Adrenal gland (tissue), 12 donors: ENCODE results near the gene SLC12A9. TPM values are rescaled to one million over a fixed set of nuclear protein-coding genes. Genes with fewer than 3 reads are reported as not detected.
A peak's percentile ranks its signal among the peaks of the same experiment; 100 is the strongest.

Source experiments
- DNase-seq, 7 donors: peaks; one replicate each; pipeline ENCODE4 v3.0.0-alpha.2; 2019 to 2020
- H3K27ac ChIP-seq, 5 donors: fragments of 200-600 bp; sonication (generic) in 4 of 5; 1 replicate in 3 of 5; 2 replicates in 2 of 5; pipeline versions ENCODE4 v1.5.1 to v1.8.0; 2016 to 2020; ENCODE audit warnings: mild to moderate bottlenecking in 1 of 5
- H3K27me3 ChIP-seq: fragments of 200-600 bp; 2 replicates; pipeline ENCODE4 v1.8.0; 2021
- H3K36me3 ChIP-seq, 2 donors: fragments of 200-600 bp; replicated peaks in 1 of 2; 1 replicate in 1 of 2; 2 replicates in 1 of 2; pipeline versions ENCODE4 v1.5.1 to v1.8.0; 2018 to 2022
- H3K4me1 ChIP-seq, 2 donors: fragments of 200-600 bp; replicated peaks in 1 of 2; 1 replicate in 1 of 2; 2 replicates in 1 of 2; pipeline versions ENCODE4 v1.5.1 to v1.8.0; 2018 to 2021
- H3K4me3 ChIP-seq, 4 donors: fragments of 200-600 bp; sonication (generic) in 3 of 4; one replicate each; pipeline ENCODE4 v1.5.1; 2016 to 2018
- H3K9me3 ChIP-seq, 3 donors: fragments of 200-600 bp; sonication (generic) in 1 of 3; replicated peaks in 1 of 3; 1 replicate in 2 of 3; 2 replicates in 1 of 3; pipeline versions ENCODE4 v1.5.1 to v1.8.0; 2016 to 2021
- POLR2A ChIP-seq, 2 donors: fragments of 450-650 bp; IDR thresholded peaks; one replicate each; pipeline ENCODE4 v1.6.1; 2017; ENCODE audit warnings: antibody characterized with exemption in 2 of 2, mild to moderate bottlenecking in 2 of 2, moderate library complexity in 1 of 2
- WGBS, 4 donors: extraction: QIAGEN DNeasy Blood & Tissue Kit in 2 of 4; methylation state at CpG; one replicate each; pipeline versions ENCODE4 v1.1.5 to v1.1.7; 2013 to 2017; 5-methylcytosine and 5-hydroxymethylcytosine counted together
- intact Hi-C, 2 donors: fragments of 100-400 bp; cut with DNase I; formaldehyde crosslinking; loops; one replicate each; pipeline versions ENCODE4 v1.14.1 to v1.15.0; 2022 to 2023
- polyA plus RNA-seq, 3 donors: library from polyadenylated mRNA; stranded (reverse); fragments of 200-250 nt in 2 of 3; fragments of 350-450 nt in 1 of 3; fragmentation: Illumina TruSeq in 1 of 3; extraction: RNeasy Lipid Tissue Mini Kit (QIAGEN cat#74804) in 1 of 3; gene quantifications; one replicate each; pipeline ENCODE4 v1.2.3, GENCODE V29; 2013 to 2014
- total RNA-seq, 9 donors: library from RNA; depleted of rRNA in 4 of 9; stranded (reverse); fragments of >200 nt in 4 of 9; fragments of 120-200 nt in 1 of 9; fragmentation: NEBNext Ultra II Directional in 1 of 9; extraction: Animal tissue kit (Norgen Biotek cat#: 25700) in 1 of 9; gene quantifications; one replicate each; pipeline versions ENCODE4 v1.1.0 to v1.2.4, GENCODE V29; 2013 to 2023
- TF ChIP-seq, protein P1 (sequence below), 6 experiments: fragments of 450-650 bp in 4 of 6; fragments of 200-600 bp in 2 of 6; sonication (generic) in 1 of 6; IDR thresholded peaks; 1 replicate in 5 of 6; 2 replicates in 1 of 6; pipeline versions ENCODE4 v1.5.1 to v1.8.0; 2016 to 2021; ENCODE audit warnings: antibody characterized with exemption in 6 of 6, mild to moderate bottlenecking in 2 of 6, moderate library complexity in 1 of 6
- donor health status: healthy with polysubstance abuse.
- donor health status: Bipolar disorder and iron deficiency.
- donor health status: DM: yes; HTN: yes; CAD: no.
- donor health status: DM: no; HTN: no; CAD: no.
- donor health status: DM: no; HTN: no; CAD: no.
- donor health status: DM: yes; HTN: yes; CAD: no.

Gene SLC12A9
- total and polyA plus RNA-seq, 12 donors = 6.1 to 60.3 (median 20.2) TPM

DNA sequence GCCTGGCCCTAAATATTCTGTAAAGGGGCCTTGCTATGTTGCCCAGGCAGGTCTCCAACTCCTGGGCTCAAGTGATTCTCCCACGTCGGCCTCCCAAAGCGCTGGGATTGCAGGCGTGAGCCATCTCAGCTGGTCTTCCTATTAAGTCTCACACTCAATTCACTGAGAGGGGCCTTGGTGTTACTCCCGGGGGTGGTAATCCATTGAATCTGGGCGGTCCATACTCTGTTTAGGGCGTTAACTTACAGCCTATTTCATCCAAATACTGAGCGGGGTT, 21.7 kb downstream of the SLC12A9 start:
- intact Hi-C loops = no loop called here
- 60 to 67% (median 65%) methylated on average over 6 to 8 of the region's 8 CpGs for WGBS, 4 donors

DNA sequence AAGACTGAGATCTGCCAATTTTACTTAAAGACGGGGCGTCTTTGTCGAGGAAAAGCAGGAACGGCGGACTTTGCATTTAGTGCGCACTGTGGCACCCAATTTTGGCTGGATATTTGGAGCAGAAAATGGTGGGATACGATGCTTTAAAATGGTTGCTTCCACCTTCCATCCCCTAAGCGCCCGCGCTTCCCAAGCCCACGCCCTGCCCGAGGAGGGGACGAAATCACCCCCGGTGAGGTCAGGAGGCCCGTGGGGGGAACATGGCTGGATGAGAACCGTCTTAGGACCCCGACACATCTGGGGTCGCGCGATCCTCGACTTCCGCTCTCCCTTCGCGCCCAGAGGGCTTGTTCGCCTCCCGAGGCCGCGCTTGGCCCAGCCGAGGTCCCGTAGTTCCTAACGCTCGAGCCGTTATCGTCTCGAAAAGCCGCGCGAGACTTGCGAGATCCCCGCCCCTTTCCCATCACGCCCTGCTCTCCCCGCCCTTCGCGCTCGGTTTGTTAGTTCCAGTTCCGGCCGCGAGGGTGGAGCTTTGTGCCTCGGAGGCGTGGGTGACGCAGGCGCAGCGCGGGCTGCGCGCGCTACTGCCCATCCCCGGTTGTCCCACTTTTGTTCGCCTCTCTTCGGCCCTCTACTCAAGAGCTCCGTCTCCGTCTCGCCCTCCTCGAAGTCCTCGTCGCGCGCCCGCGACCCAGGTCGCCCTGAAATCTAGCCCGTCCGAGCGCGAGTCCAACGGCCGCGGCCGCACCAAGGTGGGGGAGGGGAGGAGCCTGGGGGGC, 22.3 kb downstream of the SLC12A9 start, which contains the start of gene SRRT:
Gene SRRT (plus strand): TSS at position 527 of the 779 bp plus-strand sequence. CDS start 488 bp downstream, outside the sequence.
- peak within 1 kb of the TSS; percentile 90 to 98 (median 93) for H3K27ac ChIP-seq
- peaks cover 17 to 43% of the 10 kb centered on the region in 2 donors for H3K4me1 ChIP-seq
- TF ChIP-seq, protein P1, sequence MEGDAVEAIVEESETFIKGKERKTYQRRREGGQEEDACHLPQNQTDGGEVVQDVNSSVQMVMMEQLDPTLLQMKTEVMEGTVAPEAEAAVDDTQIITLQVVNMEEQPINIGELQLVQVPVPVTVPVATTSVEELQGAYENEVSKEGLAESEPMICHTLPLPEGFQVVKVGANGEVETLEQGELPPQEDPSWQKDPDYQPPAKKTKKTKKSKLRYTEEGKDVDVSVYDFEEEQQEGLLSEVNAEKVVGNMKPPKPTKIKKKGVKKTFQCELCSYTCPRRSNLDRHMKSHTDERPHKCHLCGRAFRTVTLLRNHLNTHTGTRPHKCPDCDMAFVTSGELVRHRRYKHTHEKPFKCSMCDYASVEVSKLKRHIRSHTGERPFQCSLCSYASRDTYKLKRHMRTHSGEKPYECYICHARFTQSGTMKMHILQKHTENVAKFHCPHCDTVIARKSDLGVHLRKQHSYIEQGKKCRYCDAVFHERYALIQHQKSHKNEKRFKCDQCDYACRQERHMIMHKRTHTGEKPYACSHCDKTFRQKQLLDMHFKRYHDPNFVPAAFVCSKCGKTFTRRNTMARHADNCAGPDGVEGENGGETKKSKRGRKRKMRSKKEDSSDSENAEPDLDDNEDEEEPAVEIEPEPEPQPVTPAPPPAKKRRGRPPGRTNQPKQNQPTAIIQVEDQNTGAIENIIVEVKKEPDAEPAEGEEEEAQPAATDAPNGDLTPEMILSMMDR (IDR thresholded peaks at IDR 0.05) = peak; percentile 34 to 84 (median 76)
- TF ChIP-seq POLR2A (IDR thresholded peaks at IDR 0.05) = peak; percentile 79 to 95
- no peaks in the 10 kb centered on the region for H3K27me3 ChIP-seq
- peak; percentile 98 to 99 (median 99) for DNase-seq
- H3K9me3 ChIP-seq = no peaks in the 10 kb centered on the region
- peaks cover 0 to 58% of the 10 kb centered on the region in 2 donors for H3K36me3 ChIP-seq
- intact Hi-C loops = no loop called here
- H3K4me3 ChIP-seq = peak within 1 kb of the TSS; percentile 71 to 99 (median 98)
- WGBS, 4 donors = 2 to 7% (median 3%) methylated on average over 30 to 79 of the region's 79 CpGs

More for the DNA sequence above, 21.7 kb downstream of the SLC12A9 start:
- H3K27me3 ChIP-seq = no peaks in the 10 kb centered on the region
- no peak for DNase-seq
- H3K4me1 ChIP-seq = peaks cover 16 to 37% of the 10 kb centered on the region in 2 donors
- peak overlapping the region in 3 of 4 donors; percentile 32 to 99 (median 96) for H3K4me3 ChIP-seq
- H3K9me3 ChIP-seq = no peaks in the 10 kb centered on the region
- peak overlapping the region; percentile 70 to 94 (median 93) for H3K27ac ChIP-seq
- TF ChIP-seq, protein P1 (IDR thresholded peaks at IDR 0.05) = no peak
- TF ChIP-seq POLR2A (IDR thresholded peaks at IDR 0.05) = no peak
- peaks cover 0 to 56% of the 10 kb centered on the region in 2 donors for H3K36me3 ChIP-seq

DNA sequence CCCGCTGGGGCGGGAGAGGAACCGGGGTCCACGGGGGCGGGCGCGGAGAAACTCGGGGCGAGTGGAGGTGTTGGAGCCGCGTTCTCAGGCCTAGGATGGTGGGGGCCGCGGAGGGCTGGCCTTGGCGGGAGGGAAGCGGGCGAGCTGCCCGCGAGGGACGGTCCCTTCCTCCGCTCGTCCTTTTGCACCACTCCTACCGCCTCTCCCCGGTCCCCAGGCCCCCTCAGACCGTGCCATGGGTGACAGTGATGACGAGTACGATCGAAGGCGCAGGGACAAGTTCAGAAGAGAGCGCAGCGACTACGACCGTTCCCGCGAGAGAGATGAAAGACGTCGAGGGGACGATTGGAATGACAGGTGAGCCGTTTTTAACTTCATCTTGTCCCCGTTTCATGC, 22.8 kb downstream of the SLC12A9 start:
- Histone ChIP-seq H3K9me3 (no peaks in the 10 kb centered on the region), H3K36me3 (peaks cover 0 to 54% of the 10 kb centered on the region in 2 donors), H3K27me3 (no peaks in the 10 kb centered on the region), H3K4me3 (peak overlapping the region; percentile 71 to 99 (median 98)), H3K27ac (peak overlapping the region; percentile 90 to 98 (median 93)), H3K4me1 (peaks cover 21 to 47% of the 10 kb centered on the region in 2 donors)
- TF ChIP-seq, protein P1 (IDR thresholded peaks at IDR 0.05) = no peak
- TF ChIP-seq POLR2A (IDR thresholded peaks at IDR 0.05) = no peak
- 0 to 1% (median 0%) methylated on average over 16 to 39 of the region's 39 CpGs for WGBS, 4 donors
- intact Hi-C loops = no loop called here
- peak in 5 of 7 donors; percentile 59 to 77 (median 63) for DNase-seq

DNA sequence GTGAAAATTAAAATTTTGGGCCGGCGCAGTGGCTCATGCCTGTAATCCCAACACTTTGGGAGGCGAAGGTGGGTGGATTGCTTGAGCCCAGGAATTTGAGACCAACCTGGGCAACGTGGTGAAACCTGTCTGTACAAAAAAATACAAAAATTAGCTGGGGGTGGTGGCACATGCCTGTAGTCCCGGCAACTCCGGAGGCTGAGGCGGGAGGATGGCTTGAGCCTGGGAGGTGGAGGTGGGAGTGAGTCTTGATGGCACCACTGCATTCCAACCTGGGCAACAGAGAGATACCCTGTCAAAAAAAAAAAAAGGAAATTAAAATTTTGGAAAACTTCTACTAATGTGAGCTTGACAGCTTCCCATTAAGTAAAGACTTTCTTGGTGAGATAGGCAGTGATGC, 25.5 kb downstream of the SLC12A9 start:
- intact Hi-C loops = no loop called here
- Histone ChIP-seq H3K27ac (no peak overlapping the region), H3K9me3 (no peaks in the 10 kb centered on the region), H3K27me3 (no peaks in the 10 kb centered on the region), H3K4me3 (no peak overlapping the region), H3K4me1 (peaks cover 21 to 47% of the 10 kb centered on the region in 2 donors), H3K36me3 (peaks cover 0 to 50% of the 10 kb centered on the region in 2 donors)
- DNase-seq = no peak
- no peak for TF ChIP-seq POLR2A (IDR thresholded peaks at IDR 0.05)
- TF ChIP-seq, protein P1 (IDR thresholded peaks at IDR 0.05) = no peak
- WGBS, 4 donors = 78 to 89% (median 81%) methylated on average over 7 of the region's 7 CpGs
